A673 (cell line): Measurements from ENCODE around the gene ESRRA.
"Not testable (repeated sequence)": the region's sequence is repeated elsewhere in the genome, so short reads cannot be mapped to it uniquely, and the experiment has no call there.

ENCODE experiments used
- EZH2 ChIP-seq: fragments of 200-600 bp; sonication (generic); IDR thresholded peaks from 2 replicates; pipeline ENCODE4 v1.6.1; 2017; ENCODE audit warnings: borderline replicate concordance, low read depth, mild to moderate bottlenecking, mixed read lengths, antibody characterized with exemption, low read length; ENCODE audit not compliant: poor library complexity, severe bottlenecking
- TF ChIP-seq, protein P1 (sequence below): fragments of 300-800, 200-600 bp; sonication (generic); conservative IDR thresholded peaks from 2 replicates; pipeline ENCODE4 v1.5.1; 2017; ENCODE audit warnings: low read depth, mild to moderate bottlenecking, antibody characterized with exemption, low read length, moderate library complexity, mixed read lengths

GRCh38 chr11:64307795-64308194 is 2.5 kb downstream of the ESRRA start:
- TF ChIP-seq EZH2: not testable (repeated sequence)
- TF ChIP-seq, protein P1, sequence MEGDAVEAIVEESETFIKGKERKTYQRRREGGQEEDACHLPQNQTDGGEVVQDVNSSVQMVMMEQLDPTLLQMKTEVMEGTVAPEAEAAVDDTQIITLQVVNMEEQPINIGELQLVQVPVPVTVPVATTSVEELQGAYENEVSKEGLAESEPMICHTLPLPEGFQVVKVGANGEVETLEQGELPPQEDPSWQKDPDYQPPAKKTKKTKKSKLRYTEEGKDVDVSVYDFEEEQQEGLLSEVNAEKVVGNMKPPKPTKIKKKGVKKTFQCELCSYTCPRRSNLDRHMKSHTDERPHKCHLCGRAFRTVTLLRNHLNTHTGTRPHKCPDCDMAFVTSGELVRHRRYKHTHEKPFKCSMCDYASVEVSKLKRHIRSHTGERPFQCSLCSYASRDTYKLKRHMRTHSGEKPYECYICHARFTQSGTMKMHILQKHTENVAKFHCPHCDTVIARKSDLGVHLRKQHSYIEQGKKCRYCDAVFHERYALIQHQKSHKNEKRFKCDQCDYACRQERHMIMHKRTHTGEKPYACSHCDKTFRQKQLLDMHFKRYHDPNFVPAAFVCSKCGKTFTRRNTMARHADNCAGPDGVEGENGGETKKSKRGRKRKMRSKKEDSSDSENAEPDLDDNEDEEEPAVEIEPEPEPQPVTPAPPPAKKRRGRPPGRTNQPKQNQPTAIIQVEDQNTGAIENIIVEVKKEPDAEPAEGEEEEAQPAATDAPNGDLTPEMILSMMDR: not testable (repeated sequence)
